Activated T-helper 1 cell treated with anti-CD3 and anti-CD28 coated beads, Interleukin-2, amount 50 U/mL, for 16 hours (primary cell): Measurements from ENCODE around the gene DIPK1B.
"Not testable (repeated sequence)": the region's sequence is repeated elsewhere in the genome, so short reads cannot be mapped to it uniquely, and the experiment has no call there.

ENCODE experiments used
- DNase-seq, 2 donors: peaks; one replicate each; pipeline ENCODE4 v3.0.0-alpha.2; 2020; ENCODE audit warnings: low read depth in 1 of 2, low spot score in 1 of 2

Gene DIPK1B

DNA sequence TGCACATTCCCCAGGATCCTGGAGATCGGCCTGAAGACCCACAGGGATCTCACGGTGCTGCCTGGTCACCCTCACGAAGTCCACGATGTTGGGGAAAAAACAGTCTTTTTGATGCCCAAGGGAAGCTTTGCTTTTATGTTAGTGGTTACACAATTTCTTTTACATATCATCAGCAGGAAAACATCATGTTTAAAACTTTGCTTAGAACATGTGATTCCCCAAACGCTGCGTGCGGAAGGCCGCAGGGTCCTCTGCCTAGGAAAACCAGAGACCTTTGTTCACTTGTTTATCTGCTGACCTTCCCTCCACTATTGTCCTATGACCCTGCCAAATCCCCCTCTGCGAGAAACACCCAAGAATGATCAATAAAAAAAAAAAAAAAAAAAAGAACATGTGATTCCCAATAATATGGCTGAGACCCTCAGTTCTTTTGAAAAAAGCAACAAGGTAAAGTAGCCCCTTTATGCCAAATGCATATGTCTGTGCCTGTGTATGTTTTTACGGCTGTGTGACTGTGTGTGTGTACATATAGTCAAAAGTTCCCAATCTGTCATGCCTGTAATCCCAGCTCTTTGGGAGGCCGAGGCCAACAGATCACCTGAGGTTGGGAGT is 13.6 kb upstream of the DIPK1B start:
- no peak for DNase-seq

DNA sequence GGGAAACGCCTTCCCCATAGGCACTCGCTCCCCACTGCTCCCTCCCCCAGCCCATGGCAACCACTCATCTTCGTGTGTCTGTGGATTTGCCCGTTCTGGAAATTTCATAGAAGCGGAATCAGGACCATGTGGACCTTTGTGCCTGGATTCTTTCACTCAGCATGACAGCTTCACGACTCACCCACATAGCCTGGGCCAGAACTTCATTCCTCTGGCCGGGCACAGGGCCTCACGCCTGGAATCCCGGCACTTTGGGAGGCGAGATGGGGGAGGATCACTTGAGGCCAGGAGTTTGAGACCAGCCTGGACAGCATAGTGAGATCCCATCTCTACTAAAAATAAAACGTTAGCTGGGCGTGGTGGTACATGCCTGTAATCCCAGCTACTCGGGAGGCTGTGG is 12.1 kb upstream of the DIPK1B start:
- no peak for DNase-seq

DNA sequence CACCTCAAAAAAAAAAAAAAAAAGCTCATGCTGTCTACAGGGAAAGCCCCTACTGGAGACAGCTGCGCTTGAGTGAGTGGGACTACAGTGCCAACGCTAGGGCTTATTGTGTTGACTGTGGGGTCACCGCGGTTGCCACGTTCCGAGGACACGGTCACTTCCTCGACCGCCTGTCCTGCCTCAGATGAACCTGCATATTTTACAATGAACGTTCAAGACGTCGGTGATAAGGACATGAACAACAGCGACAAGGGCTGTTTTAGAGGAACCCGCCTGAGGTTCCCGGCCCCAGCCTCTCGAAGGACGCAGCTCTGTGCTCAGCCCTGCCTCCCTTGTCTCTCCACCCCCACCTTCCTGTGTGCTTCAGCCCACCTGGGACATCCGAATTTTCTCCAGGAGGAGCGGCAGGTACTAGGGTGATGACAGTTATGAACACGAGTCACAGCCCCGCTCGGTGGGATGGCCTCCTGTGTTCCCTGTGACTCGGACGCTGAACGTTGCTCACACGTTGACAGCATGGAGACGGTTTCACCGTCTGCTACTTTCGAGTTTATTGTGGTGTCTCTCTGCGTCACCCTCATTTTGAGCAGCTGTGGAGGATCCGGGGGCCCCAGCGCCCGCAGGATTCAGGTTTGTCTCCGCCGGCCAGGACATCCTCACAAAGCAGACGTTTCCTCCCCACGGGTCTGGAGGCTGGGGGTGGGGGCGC is 11.3 kb upstream of the DIPK1B start:
- DNase-seq, result peak in 1 of 2 donors; percentile 35

DNA sequence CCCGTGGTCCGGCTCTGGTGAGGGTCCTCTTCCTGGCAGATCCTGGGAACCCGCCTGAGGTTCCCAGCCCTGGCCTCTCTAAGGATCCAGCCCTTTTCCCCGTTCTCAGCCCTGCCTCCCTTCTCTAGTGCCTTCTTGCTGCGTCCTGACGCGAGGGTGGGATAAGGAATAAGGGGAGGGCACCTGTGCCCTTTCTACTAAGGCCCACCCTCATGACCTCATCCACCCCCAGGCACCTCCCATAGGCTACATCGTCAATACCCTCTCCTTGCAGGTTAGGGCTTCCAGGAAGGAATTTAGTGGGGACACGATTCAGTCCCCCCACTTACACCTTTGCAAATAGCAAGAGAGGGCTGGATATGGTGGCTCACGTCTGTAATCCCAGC is 10.7 kb upstream of the DIPK1B start:
- no peak for DNase-seq

DNA sequence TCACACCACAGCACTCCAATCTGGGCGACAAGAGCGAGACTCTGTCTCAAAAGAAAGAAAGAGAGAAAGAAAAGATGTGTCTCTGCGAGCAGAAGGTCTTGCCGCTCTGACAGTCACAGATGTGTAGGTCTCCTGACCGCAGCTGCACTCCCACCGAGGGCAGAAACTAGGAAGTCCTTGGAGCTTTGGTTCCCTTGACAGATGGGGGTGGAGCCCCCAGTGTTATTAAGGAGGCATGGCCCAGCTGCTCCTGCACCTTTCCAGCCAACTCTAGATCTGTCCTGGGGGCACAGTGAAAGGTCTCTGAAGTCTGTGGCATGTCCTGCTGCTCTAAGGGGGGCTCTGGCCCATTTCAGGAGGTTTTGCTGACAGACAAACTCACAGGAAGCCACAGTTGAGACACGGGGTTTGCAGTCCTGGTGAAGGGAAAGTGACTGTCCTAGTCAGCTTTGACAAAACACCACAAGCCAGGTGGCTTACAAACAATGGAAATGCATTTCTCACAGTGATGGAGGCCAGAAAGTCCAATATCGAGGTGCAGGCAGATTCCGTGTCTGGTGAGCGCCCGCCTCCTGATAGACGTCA is 9.0 kb upstream of the DIPK1B start:
- no peak for DNase-seq

DNA sequence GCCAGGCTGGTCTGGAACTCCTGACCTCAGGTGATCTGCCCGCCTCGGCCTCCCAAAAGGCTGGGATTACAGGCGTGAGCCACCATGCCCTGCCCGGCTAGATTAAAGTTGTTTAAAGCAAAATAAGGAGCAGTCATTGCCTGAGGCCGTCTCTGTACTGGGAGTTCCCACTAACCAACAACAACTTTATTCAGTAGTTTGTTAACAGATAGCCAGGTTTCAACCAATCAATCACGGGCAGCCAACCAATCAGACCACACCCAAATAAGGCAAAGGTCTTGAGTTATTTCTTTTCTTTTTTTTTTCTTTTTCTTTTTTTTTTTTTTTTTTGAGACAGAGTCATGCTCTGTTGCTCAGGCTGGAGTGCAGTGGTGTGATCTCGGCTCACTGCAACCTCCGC is 7.6 kb upstream of the DIPK1B start:
- DNase-seq, result not testable (repeated sequence)

DNA sequence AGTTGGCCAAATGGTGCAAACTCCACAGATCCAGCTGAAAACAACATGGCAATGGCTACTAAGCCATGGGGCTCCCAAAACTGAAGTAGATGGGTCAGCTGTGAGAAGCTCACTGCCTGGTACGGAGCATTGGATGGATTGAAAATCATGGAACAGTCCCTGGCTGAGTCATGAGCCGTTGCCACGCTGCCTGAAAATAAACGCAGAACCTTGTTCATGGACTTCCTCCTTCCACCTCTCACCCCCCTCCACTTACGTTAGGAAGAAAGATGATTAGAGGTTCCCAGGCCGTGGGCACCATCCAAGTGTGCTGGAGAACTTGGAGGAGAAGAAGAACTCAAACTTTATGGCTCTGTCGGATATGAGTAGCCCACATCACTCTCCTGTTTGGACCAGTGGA is 6.8 kb upstream of the DIPK1B start:
- DNase-seq, result no peak

DNA sequence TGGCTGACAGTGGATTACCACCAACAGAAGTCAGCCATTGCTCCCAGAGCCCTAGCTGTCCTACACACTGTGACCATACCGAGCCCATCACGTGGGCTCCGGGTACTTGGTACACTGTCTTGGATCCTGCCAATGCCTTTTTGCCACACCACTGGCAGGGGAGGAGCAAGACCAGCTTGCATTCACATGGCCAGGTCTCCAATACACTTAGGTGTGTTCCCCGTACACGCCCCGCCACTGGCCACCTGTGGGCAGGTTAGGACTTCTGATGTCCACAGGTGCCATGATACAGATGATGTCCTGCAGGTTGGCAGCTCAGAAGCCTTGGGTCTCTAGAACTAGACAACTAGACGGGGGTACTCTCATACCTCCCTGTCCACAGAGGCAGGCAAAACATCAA is 5.4 kb upstream of the DIPK1B start:
- no peak for DNase-seq

DNA sequence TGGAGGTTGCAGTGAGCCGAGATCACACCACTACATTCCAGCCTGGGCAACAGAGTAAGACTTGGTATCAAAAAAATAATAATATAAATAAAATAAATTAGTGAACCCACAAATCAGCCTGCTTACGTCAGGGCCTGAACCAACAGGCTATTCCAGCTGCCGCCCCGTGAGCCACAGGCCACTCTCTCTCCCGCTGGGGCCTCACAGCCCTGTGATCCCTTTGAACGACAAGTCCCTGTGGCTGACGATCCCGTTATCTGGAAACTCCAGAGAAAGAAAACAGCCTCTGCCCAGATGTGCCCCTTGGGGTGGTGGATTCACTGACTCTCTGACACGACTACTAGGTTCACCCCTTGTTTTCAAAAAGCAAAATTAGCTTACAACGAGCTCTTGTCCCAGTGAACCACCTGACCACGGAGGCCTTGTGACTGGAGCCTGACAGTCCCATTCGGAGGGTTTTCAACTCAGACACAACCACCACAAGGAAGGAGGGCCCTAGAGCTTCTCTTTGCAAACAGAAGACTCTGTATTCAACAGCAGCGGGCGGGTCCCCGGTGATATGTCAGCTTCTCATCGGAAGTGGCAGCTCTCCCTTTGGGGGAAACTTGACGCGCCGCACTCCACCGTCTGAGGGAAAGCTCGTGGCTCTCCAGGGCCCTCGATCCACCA is 4.4 kb upstream of the DIPK1B start:
- no peak for DNase-seq

DNA sequence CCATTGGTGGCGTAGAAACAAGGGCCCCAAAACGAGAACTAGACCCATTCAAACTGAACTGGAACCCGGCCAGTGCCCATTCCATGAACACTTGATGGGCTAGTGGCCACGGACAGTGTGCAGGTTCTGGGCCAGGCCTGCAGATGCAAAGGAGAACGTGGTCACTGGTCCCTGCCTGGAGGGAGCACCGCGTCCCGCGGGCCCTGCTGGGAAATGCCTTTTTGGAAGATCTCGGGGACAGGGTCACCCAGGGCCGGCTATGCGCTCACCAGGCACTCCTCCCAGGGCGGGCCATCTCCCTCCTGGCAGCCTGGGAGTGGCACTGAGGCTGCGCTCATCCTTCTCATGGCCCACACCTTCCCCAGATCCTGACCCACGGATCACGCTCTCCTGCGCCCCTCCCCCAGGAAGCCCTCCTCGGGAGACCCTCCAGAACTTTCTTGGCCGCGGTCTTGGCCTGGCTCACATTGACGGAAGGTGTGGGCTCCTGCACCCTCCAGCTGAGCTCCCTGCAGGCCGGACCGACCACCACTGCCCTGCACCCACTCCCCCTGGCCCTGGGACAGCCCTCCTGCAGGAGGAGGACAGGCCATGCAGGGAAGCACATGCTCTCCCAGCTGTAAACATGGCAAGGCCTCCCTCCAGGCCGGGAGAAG is 2.8 kb upstream of the DIPK1B start:
- no peak for DNase-seq

DNA sequence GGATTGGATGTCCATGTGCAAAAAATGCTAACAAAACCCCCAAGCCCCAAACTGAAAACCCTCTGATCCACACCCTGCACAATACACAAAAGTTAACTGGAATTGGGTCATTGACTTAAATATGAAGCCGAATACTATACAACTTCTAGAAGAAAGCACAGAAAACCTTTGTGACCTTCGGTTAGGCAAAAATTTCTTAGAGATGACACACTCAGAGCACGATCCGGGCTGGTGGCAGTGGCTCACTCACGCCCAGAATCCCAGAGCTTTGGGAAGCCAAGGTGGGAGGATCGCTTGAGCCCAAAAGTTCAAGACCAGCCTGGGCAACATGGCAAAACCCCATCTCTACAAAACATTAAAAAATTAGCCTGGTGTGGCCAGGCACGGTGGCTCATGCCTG is 1.8 kb upstream of the DIPK1B start:
- no peak for DNase-seq

DNA sequence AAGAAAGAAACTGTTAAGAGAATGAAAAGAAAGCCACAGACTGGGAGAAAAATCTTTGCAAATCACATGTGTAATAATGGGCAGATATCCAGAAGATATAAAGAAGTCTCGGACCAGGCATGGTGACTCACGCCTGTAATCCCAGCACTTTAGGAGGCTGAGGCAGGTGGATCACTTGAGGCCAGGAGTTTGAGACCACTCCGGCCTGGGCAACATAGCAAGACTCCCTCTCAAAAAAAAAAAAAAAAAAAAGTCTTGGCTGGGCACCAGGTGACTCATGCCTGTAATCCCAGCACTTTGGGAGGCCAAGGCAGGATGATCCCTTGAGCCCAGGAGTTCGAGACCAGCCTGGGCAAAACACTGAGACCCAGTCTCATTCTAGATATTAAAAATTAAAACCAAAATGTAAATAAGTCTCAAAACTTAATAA is 1.1 kb upstream of the DIPK1B start:
- not testable (repeated sequence) for DNase-seq

DNA sequence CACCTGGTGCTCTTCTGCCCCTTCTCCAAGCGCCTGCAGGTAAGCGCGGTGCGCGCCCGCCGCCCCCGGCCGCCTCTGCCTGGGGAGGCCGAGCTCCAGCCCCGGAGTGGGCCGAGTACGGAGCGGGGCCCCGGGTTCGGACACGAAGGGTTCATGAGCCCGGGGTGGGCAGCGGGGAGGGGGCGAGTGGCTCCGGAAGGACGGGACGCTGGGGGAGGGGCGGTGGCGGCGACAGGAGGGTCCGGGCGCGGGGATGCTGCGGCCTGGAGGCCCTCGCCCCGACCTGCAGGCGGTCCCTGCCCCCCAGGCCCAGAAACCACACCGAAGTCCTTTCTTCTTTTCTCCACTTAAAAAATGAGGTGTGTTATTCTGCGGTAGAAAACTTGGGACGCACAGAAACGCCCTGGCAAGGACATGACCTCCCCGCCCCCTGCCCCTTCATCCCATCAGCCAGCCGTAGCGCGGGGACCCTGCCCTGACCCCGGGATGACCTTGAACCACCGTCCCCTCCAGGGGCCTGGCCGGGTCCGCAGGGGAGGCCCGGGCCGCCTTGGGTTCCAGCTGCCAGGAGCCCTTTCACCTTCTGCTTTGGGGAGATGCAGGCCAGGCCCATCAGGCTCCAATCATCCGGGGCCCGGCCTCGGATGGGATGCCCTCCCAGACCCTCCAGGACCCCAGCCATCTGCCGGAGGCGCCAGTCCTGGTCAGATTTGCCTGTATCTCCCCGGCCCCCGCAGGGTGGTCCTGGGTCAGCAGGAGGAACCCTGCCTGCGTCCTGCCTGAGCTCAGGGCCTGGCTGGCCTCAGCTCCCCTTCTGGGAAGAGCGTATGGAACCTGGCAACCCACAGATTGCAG is 545 bp downstream of the DIPK1B start:
- no peak for DNase-seq

DNA sequence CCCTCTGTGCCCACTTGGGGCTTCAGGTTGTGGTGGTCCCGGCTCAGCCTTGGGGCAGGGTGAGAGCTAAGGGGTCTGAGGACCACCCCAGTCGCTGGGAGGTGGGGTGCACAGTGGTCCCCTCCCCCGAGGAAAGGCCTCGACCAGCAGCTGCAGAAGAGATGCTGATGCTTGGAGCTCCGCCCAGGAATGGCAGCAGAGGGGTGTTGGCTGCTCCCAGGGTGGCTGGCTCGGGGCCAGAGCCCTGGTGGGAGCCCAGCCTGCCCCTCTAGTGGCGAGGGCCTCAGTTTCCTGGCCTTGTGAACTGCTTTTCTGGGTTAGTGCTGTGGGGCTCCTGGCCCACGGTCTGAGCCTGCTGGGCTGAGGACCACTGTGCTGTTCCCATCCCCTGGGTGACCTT is 1.2 kb downstream of the DIPK1B start:
- DNase-seq, result no peak

DNA sequence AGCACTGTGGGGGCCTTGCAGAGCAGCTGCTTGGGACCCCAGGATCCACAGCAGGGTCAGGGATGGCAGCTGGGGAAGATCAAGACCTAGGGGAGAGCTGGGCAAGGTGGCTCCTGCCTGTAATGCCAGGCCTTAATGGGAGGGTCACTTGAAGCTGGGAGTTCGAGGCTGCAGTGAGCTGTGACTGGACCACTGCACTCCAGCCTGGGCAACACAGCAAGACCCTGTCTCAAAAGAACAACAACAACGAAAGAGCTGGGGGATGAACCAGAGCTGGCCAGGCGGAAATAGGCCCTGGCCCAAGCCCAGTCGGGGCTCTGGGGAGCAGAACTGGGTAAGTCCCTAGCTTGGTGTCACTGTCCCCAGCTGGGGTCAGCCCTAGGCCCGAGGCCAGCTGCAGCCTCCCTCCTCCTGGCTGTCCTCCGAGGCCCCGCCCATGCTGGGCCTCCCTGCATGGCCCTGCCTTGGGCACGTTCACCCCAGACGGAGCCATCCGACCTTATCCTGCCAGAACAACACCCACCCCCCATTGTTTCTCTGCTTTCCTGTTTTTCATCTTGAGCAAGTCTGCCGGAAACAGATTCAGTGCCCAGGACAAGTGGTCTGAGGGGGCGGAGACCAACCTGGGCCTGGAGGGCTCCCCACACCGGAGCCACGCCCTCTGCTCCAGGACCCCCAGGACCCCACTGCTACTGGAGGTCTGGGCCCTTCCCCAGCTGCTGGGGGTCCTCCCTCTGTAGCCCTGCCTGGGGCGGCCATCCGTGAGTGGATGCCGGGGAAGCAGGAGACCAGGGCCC is 1.9 kb downstream of the DIPK1B start:
- no peak for DNase-seq

DNA sequence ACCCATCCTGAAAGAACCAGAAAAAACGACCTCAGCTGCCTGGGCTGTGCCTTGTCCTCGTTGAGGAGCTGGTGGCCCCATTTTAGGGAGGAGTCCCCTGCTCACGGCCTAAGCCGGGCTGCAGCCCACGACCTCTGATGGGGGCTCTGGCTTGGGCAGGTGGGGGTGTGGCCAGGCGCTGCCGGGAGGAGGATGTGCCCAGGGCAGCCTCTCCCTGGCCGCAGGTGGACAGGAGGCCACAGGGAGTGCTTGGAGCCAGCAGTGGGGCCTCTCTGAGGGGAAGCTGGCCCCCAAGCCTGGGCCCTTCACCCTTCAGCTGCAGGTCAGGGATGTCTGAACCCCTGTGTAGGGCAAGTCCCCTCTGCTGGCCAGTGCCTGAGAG is 2.5 kb downstream of the DIPK1B start:
- DNase-seq, result no peak

DNA sequence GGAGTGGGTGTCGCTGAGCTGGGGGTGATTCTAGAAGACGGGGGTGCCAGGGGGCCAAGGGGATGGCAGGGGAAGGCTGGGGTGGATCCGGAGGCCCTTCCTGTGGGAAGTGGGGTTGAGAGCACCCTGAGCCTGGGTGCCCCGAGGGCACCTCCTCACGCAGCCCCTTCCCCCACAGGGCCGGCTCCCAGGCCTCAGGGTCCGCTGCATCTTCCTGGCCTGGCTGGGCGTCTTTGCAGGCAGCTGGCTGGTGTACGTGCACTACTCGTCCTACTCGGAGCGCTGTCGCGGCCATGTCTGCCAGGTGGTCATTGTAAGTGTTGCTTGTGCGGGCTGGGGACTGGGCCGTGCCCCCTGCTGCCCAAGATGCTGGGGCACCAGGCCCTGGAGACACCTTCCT is 5.0 kb downstream of the DIPK1B start:
- no peak for DNase-seq

DNA sequence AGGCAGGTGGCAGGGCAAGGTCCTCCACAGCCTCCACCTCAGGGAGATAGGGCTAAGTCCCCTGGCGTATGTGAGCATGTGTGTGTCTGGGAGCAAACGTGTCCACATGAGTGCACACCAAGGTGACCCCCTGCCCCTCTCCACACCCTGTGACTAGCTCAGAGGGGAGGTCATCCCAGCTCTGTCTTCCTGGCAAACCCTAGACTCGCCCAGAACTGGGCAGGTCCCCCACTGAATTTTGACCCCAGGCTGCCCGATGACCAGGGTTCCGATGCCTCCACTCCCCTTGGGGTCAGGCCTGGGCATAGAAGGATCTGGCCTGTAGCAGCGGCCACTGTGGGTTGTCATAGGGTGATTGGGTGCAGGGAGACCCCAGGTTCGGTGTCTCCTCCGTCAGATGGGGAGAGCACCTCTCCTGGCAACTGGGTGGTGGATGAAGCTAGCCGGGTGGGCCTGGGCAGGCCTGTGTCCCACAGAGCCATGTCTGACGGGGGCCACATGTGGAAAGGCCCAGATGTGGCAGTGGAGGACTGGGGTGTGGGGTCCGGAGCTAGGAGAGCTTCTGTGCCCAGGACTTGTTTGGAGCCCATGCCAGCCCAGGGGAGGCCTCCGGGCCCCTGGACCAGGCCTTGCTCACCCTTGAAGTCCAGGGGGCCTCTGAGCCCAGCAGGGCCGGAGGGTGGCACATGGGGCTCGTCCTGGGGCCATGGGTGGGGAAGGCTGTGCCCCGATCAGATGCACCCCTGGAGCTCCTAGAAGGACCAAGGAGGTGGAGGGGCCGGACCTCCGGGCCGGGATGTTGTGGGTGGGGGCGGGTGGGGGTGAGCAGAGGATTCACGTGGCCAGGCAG is 6.2 kb downstream of the DIPK1B start:
- DNase-seq, result no peak
